A549 (cell line): Measurements from ENCODE around the gene EPS8L2. TPM values are rescaled to one million over a fixed set of nuclear protein-coding genes. Genes with fewer than 3 reads are reported as not detected.

ENCODE experiments used
- polyA plus RNA-seq, 4 experiments: library from polyadenylated mRNA; depleted of rRNA in 3 of 4; stranded (reverse); fragments of >200 nt; fragmentation: RNase III in 1 of 4; extraction: RNeasy Plus Mini Kit Qiagen cat#74134 plus additional on column Dnase treatment in 1 of 4; gene quantifications; 2 replicates in 3 of 4; 3 replicates in 1 of 4; pipeline ENCODE4 v1.2.3, GENCODE V29; 2011 to 2017

The EPS8L2 gene
- polyA plus RNA-seq, 2 of the 4 experiments (the other 2 are of a cell fraction), result 60.7 to 154 TPM

Other genes with a start within 250 kb of the EPS8L2 start
- gene RNH1, start 199.0 kb upstream of the EPS8L2 start, polyA plus RNA-seq (2011; rRNA removed), result 85.8 and 108 TPM in 2 replicates
- 131 to 135 TPM (median 135 TPM) in 3 replicates for gene RNH1, start 199.0 kb upstream of the EPS8L2 start, polyA plus RNA-seq (2017; fragmentation: RNase III; extraction: RNeasy Plus Mini Kit Qiagen cat#74134 plus additional on column Dnase treatment)
- 56.3 and 63.3 TPM in 2 replicates for gene HRAS, start 170.7 kb upstream of the EPS8L2 start, polyA plus RNA-seq (2011; rRNA removed)
- gene HRAS, start 170.7 kb upstream of the EPS8L2 start, polyA plus RNA-seq (2017; fragmentation: RNase III; extraction: RNeasy Plus Mini Kit Qiagen cat#74134 plus additional on column Dnase treatment), result 86.9 to 96.3 TPM (median 88.2 TPM) in 3 replicates
- 0.30 and 0.32 TPM in 2 replicates for gene LRRC56, start 168.7 kb upstream of the EPS8L2 start, polyA plus RNA-seq (2011; rRNA removed)
- 0.47 to 1.1 TPM (median 1.0 TPM) in 3 replicates for gene LRRC56, start 168.7 kb upstream of the EPS8L2 start, polyA plus RNA-seq (2017; fragmentation: RNase III; extraction: RNeasy Plus Mini Kit Qiagen cat#74134 plus additional on column Dnase treatment)
- gene LMNTD2, start 145.5 kb upstream of the EPS8L2 start, polyA plus RNA-seq (2011; rRNA removed), result 1.7 and 2.2 TPM in 2 replicates
- 2.6 to 4.2 TPM (median 3.5 TPM) in 3 replicates for gene LMNTD2, start 145.5 kb upstream of the EPS8L2 start, polyA plus RNA-seq (2017; fragmentation: RNase III; extraction: RNeasy Plus Mini Kit Qiagen cat#74134 plus additional on column Dnase treatment)
- gene RASSF7, start 145.3 kb upstream of the EPS8L2 start, polyA plus RNA-seq (2011; rRNA removed), result 18.4 and 19.0 TPM in 2 replicates
- gene RASSF7, start 145.3 kb upstream of the EPS8L2 start, polyA plus RNA-seq (2017; fragmentation: RNase III; extraction: RNeasy Plus Mini Kit Qiagen cat#74134 plus additional on column Dnase treatment), result 27.7 to 30.7 TPM (median 30.5 TPM) in 3 replicates
- 8.6 and 10.8 TPM in 2 replicates for gene PHRF1, start 129.8 kb upstream of the EPS8L2 start, polyA plus RNA-seq (2011; rRNA removed)
- 23.0 to 25.3 TPM (median 23.7 TPM) in 3 replicates for gene PHRF1, start 129.8 kb upstream of the EPS8L2 start, polyA plus RNA-seq (2017; fragmentation: RNase III; extraction: RNeasy Plus Mini Kit Qiagen cat#74134 plus additional on column Dnase treatment)
- gene IRF7, start 90.3 kb upstream of the EPS8L2 start, polyA plus RNA-seq (2011; rRNA removed), result 2.0 TPM in 2 replicates
- 3.1 to 3.8 TPM (median 3.4 TPM) in 3 replicates for gene IRF7, start 90.3 kb upstream of the EPS8L2 start, polyA plus RNA-seq (2017; fragmentation: RNase III; extraction: RNeasy Plus Mini Kit Qiagen cat#74134 plus additional on column Dnase treatment)
- gene CDHR5, start 81.3 kb upstream of the EPS8L2 start, polyA plus RNA-seq (2011; rRNA removed), result 0.12 and 0.26 TPM in 2 replicates
- gene CDHR5, start 81.3 kb upstream of the EPS8L2 start, polyA plus RNA-seq (2017; fragmentation: RNase III; extraction: RNeasy Plus Mini Kit Qiagen cat#74134 plus additional on column Dnase treatment), result 0.07 to 0.08 TPM (median 0.07 TPM) in 3 replicates
- gene SCT, start 79.0 kb upstream of the EPS8L2 start, polyA plus RNA-seq (2011; rRNA removed), result not detected in 2 replicates
- not detected in 3 replicates for gene SCT, start 79.0 kb upstream of the EPS8L2 start, polyA plus RNA-seq (2017; fragmentation: RNase III; extraction: RNeasy Plus Mini Kit Qiagen cat#74134 plus additional on column Dnase treatment)
- not detected in 2 replicates for gene DRD4, start 69.0 kb upstream of the EPS8L2 start, polyA plus RNA-seq (2011; rRNA removed)
- 0.07 to 0.17 TPM in 2 of 3 replicates, not detected in the other for gene DRD4, start 69.0 kb upstream of the EPS8L2 start, polyA plus RNA-seq (2017; fragmentation: RNase III; extraction: RNeasy Plus Mini Kit Qiagen cat#74134 plus additional on column Dnase treatment)
- 16.0 and 17.3 TPM in 2 replicates for gene DEAF1, start 11.0 kb upstream of the EPS8L2 start, polyA plus RNA-seq (2011; rRNA removed)
- gene DEAF1, start 11.0 kb upstream of the EPS8L2 start, polyA plus RNA-seq (2017; fragmentation: RNase III; extraction: RNeasy Plus Mini Kit Qiagen cat#74134 plus additional on column Dnase treatment), result 23.5 to 25.8 TPM (median 24.0 TPM) in 3 replicates
- gene TMEM80, start 10.4 kb upstream of the EPS8L2 start, polyA plus RNA-seq (2011; rRNA removed), result 15.1 and 15.2 TPM in 2 replicates
- gene TMEM80, start 10.4 kb upstream of the EPS8L2 start, polyA plus RNA-seq (2017; fragmentation: RNase III; extraction: RNeasy Plus Mini Kit Qiagen cat#74134 plus additional on column Dnase treatment), result 10.2 to 11.2 TPM (median 10.8 TPM) in 3 replicates
- gene TALDO1, start 41.2 kb downstream of the EPS8L2 start, polyA plus RNA-seq (2011; rRNA removed), result 287 and 296 TPM in 2 replicates
- 386 to 392 TPM (median 391 TPM) in 3 replicates for gene TALDO1, start 41.2 kb downstream of the EPS8L2 start, polyA plus RNA-seq (2017; fragmentation: RNase III; extraction: RNeasy Plus Mini Kit Qiagen cat#74134 plus additional on column Dnase treatment)
- gene GATD1, start 71.3 kb downstream of the EPS8L2 start, polyA plus RNA-seq (2011; rRNA removed), result 14.5 and 16.8 TPM in 2 replicates
- 41.9 to 43.5 TPM (median 43.1 TPM) in 3 replicates for gene GATD1, start 71.3 kb downstream of the EPS8L2 start, polyA plus RNA-seq (2017; fragmentation: RNase III; extraction: RNeasy Plus Mini Kit Qiagen cat#74134 plus additional on column Dnase treatment)
- gene CEND1, start 83.9 kb downstream of the EPS8L2 start, polyA plus RNA-seq (2011; rRNA removed), result not detected in 2 replicates
- gene CEND1, start 83.9 kb downstream of the EPS8L2 start, polyA plus RNA-seq (2017; fragmentation: RNase III; extraction: RNeasy Plus Mini Kit Qiagen cat#74134 plus additional on column Dnase treatment), result 1.0 to 1.3 TPM (median 1.0 TPM) in 3 replicates
- 11.6 and 13.5 TPM in 2 replicates for gene SLC25A22, start 92.0 kb downstream of the EPS8L2 start, polyA plus RNA-seq (2011; rRNA removed)
- gene SLC25A22, start 92.0 kb downstream of the EPS8L2 start, polyA plus RNA-seq (2017; fragmentation: RNase III; extraction: RNeasy Plus Mini Kit Qiagen cat#74134 plus additional on column Dnase treatment), result 18.7 to 21.8 TPM (median 19.5 TPM) in 3 replicates
- gene PIDD1, start 99.0 kb downstream of the EPS8L2 start, polyA plus RNA-seq (2011; rRNA removed), result 6.3 and 6.5 TPM in 2 replicates
- 15.7 to 19.0 TPM (median 18.9 TPM) in 3 replicates for gene PIDD1, start 99.0 kb downstream of the EPS8L2 start, polyA plus RNA-seq (2017; fragmentation: RNase III; extraction: RNeasy Plus Mini Kit Qiagen cat#74134 plus additional on column Dnase treatment)
- gene RPLP2, start 103.7 kb downstream of the EPS8L2 start, polyA plus RNA-seq (2011; rRNA removed), result 1,346 and 1,493 TPM in 2 replicates
- 2,443 to 2,621 TPM (median 2,508 TPM) in 3 replicates for gene RPLP2, start 103.7 kb downstream of the EPS8L2 start, polyA plus RNA-seq (2017; fragmentation: RNase III; extraction: RNeasy Plus Mini Kit Qiagen cat#74134 plus additional on column Dnase treatment)
- gene PNPLA2, start 112.7 kb downstream of the EPS8L2 start, polyA plus RNA-seq (2011; rRNA removed), result 13.2 and 16.1 TPM in 2 replicates
- gene PNPLA2, start 112.7 kb downstream of the EPS8L2 start, polyA plus RNA-seq (2017; fragmentation: RNase III; extraction: RNeasy Plus Mini Kit Qiagen cat#74134 plus additional on column Dnase treatment), result 25.1 to 29.2 TPM (median 25.4 TPM) in 3 replicates
- 1.2 and 1.8 TPM in 2 replicates for gene CRACR2B, start 121.7 kb downstream of the EPS8L2 start, polyA plus RNA-seq (2011; rRNA removed)
- gene CRACR2B, start 121.7 kb downstream of the EPS8L2 start, polyA plus RNA-seq (2017; fragmentation: RNase III; extraction: RNeasy Plus Mini Kit Qiagen cat#74134 plus additional on column Dnase treatment), result 3.0 to 3.3 TPM (median 3.1 TPM) in 3 replicates
- gene CD151, start 126.7 kb downstream of the EPS8L2 start, polyA plus RNA-seq (2011; rRNA removed), result 409 and 523 TPM in 2 replicates
- 649 to 701 TPM (median 695 TPM) in 3 replicates for gene CD151, start 126.7 kb downstream of the EPS8L2 start, polyA plus RNA-seq (2017; fragmentation: RNase III; extraction: RNeasy Plus Mini Kit Qiagen cat#74134 plus additional on column Dnase treatment)
- 140 and 197 TPM in 2 replicates for gene POLR2L, start 136.3 kb downstream of the EPS8L2 start, polyA plus RNA-seq (2011; rRNA removed)
- gene POLR2L, start 136.3 kb downstream of the EPS8L2 start, polyA plus RNA-seq (2017; fragmentation: RNase III; extraction: RNeasy Plus Mini Kit Qiagen cat#74134 plus additional on column Dnase treatment), result 773 to 868 TPM (median 807 TPM) in 3 replicates
- 83.5 and 87.8 TPM in 2 replicates for gene TSPAN4, start 136.6 kb downstream of the EPS8L2 start, polyA plus RNA-seq (2011; rRNA removed)
- gene TSPAN4, start 136.6 kb downstream of the EPS8L2 start, polyA plus RNA-seq (2017; fragmentation: RNase III; extraction: RNeasy Plus Mini Kit Qiagen cat#74134 plus additional on column Dnase treatment), result 145 to 150 TPM (median 146 TPM) in 3 replicates
- gene CHID1, start 204.6 kb downstream of the EPS8L2 start, polyA plus RNA-seq (2011; rRNA removed), result 53.8 and 58.4 TPM in 2 replicates
- 70.5 to 74.4 TPM (median 70.6 TPM) in 3 replicates for gene CHID1, start 204.6 kb downstream of the EPS8L2 start, polyA plus RNA-seq (2017; fragmentation: RNase III; extraction: RNeasy Plus Mini Kit Qiagen cat#74134 plus additional on column Dnase treatment)
- 60.4 and 72.6 TPM in 2 replicates for gene AP2A2, start 219.6 kb downstream of the EPS8L2 start, polyA plus RNA-seq (2011; rRNA removed)
- gene AP2A2, start 219.6 kb downstream of the EPS8L2 start, polyA plus RNA-seq (2017; fragmentation: RNase III; extraction: RNeasy Plus Mini Kit Qiagen cat#74134 plus additional on column Dnase treatment), result 39.4 to 45.7 TPM (median 41.3 TPM) in 3 replicates